PFSK-1 (cell line): ENCODE results near the gene GMPR2.

Experiments
- FOXP2 ChIP-seq: optimal IDR thresholded peaks from 2 replicates; pipeline ENCODE3; 2011; ENCODE audit warnings: borderline replicate concordance, control low read depth, inconsistent platforms; ENCODE audit not compliant: insufficient read depth; ENCODE audit errors: extremely low read length, extremely low read depth
- POLR2AphosphoS5 ChIP-seq: IDR thresholded peaks from 2 replicates; pipeline ENCODE4 v1.6.1; 2012; ENCODE audit warnings: low read depth, mild to moderate bottlenecking, control low read depth, low read length, moderate library complexity
- REST ChIP-seq, 2 experiments: IDR thresholded peaks; 2 replicates each; pipeline versions ENCODE4 v1.6.1 to v1.8.0; 2011 to 2012; ENCODE audit warnings: low read depth in 2 of 2, low read length in 2 of 2, control low read depth in 1 of 2, inconsistent platforms in 1 of 2, mild to moderate bottlenecking in 1 of 2, moderate library complexity in 1 of 2; ENCODE audit not compliant: insufficient read depth in 1 of 2
- SIN3A ChIP-seq: IDR thresholded peaks from 2 replicates; pipeline ENCODE4 v1.6.1; 2012; ENCODE audit warnings: mild to moderate bottlenecking, low read length, moderate library complexity, borderline replicate concordance; ENCODE audit not compliant: insufficient read depth
- TAF1 ChIP-seq: IDR thresholded peaks from 2 replicates; pipeline ENCODE4 v1.6.1; 2012; ENCODE audit warnings: low read length, control low read depth, borderline replicate concordance; ENCODE audit not compliant: insufficient read depth

GMPR2 gene

DNA sequence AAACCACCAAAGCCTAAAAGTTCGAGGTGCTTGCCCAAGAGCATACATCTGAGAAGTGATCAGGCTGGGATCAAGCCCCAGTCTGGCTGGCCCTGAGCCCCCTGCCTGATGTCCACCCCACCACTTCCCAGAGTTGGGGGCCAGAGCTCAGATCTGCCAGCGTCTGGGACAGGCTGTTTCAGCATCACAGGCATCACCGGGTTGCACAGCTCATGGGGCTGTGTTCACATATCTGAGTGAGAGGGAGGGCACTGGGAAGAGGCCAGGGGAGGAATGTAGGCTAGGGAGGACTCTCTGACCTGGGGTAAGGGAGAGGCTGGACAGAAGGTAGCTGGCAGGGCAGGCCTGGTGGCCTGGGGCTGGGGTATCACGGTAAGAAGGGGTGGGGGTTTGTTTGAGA is 24.2 kb downstream of the GMPR2 start:
- TF ChIP-seq POLR2AphosphoS5 (no peak), FOXP2 (no peak), REST (IDR thresholded peaks at IDR 0.05; ENCODE audit: insufficient read depth in 1 of 2, low read depth in 2 of 2, low read length in 2 of 2) (no peak), TAF1 (no peak), SIN3A (no peak)

DNA sequence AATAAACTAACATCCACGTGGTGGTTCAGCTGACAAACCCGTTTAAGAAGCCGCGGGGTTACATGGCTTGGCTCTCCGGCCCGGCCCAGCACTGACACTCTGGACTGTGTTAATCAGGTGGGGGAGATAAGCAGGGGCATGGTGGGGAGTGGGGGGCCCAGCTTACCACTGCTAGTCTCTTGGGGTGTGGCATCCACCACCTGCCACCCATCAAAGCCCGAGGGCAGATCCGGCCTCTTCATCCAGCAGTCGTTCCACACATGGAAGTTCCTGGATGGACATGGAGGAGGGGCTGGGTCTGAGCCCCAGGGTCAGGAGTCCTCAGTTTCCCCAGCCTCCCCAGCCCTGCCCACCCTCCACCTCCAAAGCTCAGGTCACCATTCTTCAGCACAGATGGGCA is 25.4 kb downstream of the GMPR2 start:
- TF ChIP-seq REST (IDR thresholded peaks at IDR 0.05; ENCODE audit: insufficient read depth in 1 of 2, low read depth in 2 of 2, low read length in 2 of 2) (no peak), TAF1 (no peak), SIN3A (no peak), POLR2AphosphoS5 (no peak), FOXP2 (no peak)

GRCh38 chr14:24258548-24259265 is 26.0 kb downstream of the GMPR2 start:
- TF ChIP-seq FOXP2 (no peak), POLR2AphosphoS5 (no peak), SIN3A (no peak), TAF1 (no peak), REST (IDR thresholded peaks at IDR 0.05; ENCODE audit: insufficient read depth in 1 of 2, low read depth in 2 of 2, low read length in 2 of 2) (no peak)

GRCh38 chr14:24259282-24260025 is 26.7 kb downstream of the GMPR2 start:
- TF ChIP-seq POLR2AphosphoS5 (no peak), FOXP2 (no peak), TAF1 (no peak), REST (IDR thresholded peaks at IDR 0.05; ENCODE audit: insufficient read depth in 1 of 2, low read depth in 2 of 2, low read length in 2 of 2) (no peak)

DNA sequence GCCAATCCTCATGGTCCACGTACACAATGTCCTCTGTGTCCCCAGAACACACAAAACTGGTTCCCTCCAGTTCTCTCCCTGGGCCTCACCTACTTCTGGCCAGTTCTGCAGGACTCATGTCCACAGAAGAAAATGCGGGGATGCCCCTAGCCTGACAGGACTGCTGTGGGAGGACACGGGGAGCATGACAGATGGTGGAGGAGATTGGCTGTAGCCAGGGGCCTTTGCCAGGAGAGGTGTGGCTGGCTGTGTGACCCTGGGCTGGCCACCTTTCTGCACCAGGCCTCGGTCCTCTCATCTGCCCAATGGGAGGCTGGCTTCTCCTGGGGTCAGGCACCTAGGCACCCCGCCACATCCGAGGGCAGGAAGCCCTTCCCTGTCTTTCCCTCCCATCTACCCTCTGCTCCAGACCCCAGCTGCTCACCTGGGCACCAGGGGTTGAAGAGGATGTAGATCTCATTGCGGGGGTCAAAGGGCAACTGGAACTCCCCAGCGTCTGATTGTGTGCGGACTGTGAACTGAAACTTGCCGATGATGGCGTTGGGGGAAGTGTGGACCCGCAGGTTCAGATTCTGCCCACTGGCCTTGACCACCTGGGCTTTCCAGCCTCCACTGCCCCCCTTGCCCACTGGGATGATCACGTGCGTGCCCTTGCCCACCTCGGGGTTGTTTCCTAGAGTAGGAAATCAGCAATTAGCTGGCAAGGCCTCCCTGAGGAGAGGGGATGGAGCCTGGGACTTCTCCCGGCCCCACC is 27.5 kb downstream of the GMPR2 start:
- TF ChIP-seq REST (IDR thresholded peaks at IDR 0.05; ENCODE audit: insufficient read depth in 1 of 2, low read depth in 2 of 2, low read length in 2 of 2) (no peak), POLR2AphosphoS5 (no peak), TAF1 (no peak), SIN3A (no peak), FOXP2 (no peak)
